OCI-LY3 (cell line): ENCODE results near the gene FERMT2.

Experiments used
- CTCF ChIP-seq: fragments of 200-600, 300-600 bp; sonication (generic); IDR thresholded peaks from 2 replicates; pipeline ENCODE4 v1.5.1; 2014; ENCODE audit warnings: antibody characterized with exemption, low read length, low read depth
- EZH2phosphoT487 ChIP-seq: fragments of 200-600 bp; shearing (Covaris generic); IDR thresholded peaks from 2 replicates; pipeline ENCODE4 v1.6.1; 2018; ENCODE audit warnings: antibody characterized with exemption, mixed run types, low read depth

DNA sequence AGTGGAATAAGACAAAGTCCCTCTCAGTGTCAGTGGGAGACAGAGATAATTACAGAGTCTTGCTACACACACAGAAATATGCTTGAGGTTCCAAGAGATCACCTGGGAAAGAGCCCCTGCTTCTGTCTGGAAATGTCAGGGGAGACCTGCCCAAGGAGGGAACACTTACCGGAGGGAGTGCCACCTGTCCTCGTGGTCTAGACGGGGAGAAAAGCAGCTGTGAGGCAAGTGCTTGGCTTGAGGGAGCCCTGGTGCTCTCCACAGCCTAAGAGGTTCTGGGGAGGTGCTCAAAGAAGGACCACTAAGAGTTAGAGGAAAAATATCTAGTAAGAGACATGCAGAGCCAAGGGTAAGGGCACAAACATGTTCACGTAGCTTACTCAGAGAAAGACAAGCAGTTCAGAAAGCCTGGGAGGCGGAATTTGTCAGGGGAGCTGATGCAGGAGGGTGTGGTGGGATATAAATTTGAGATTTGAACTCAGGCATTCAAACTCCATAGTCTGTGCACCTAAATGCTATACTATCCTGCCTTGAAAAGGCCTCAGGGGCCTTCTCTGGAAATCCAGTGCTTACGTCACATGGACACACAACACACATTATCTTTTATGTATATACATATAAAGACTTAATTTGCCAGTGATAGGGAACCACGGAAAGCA lies 121.2 kb downstream of the FERMT2 start:
- no peak for TF ChIP-seq CTCF
- TF ChIP-seq EZH2phosphoT487 = no peak
